ENCODE results near the gene C5orf15. TPM values are rescaled to one million over a fixed set of nuclear protein-coding genes. Genes with fewer than 3 reads are reported as not detected.

The C5orf15 gene
- total and polyA plus RNA-seq, 9 of the 15 experiments (the other 6 are each of a cell fraction or from before 2014, with no cell fraction given), result 23.3 to 50.7 (median 35.5) TPM

- ATAC-seq, result no peak
- H3K9ac ChIP-seq (ENCODE audit: insufficient read depth in 1 of 2, low read depth in 2 of 2, low read length in 2 of 2), result peak overlapping the region in 1 of 2 experiments; percentile 92; a peak in 2 of 4 replicates
Measured at GRCh38 chr5:133967124-133967523, 1.3 kb downstream of the C5orf15 start.

More at GRCh38 chr5:133967124-133967523, 1.3 kb downstream of the C5orf15 start:
- H3K4me1 ChIP-seq (replicated peaks in 1 of 2; ENCODE audit: control insufficient read depth in 2 of 2, insufficient read depth in 2 of 2, low read length in 2 of 2), result peaks cover 7 to 24% of the 10 kb centered on the region in 2 experiments
- no peaks in the 10 kb centered on the region for H4K20me1 ChIP-seq (replicated peaks; ENCODE audit: control insufficient read depth, insufficient read depth, low read length)
- ChIA-PET CTCF (ENCODE audit: low intra/inter-chr PET ratio) (no interaction called here), POLR2A (interaction anchor here (0.6 to 1.0 kb wide), 3 partner anchors 11 to 287 kb away, joined by 3 to 4 read pairs (median 3); no protein-coding TSS in a partner anchor)
- H3K9me3 ChIP-seq (replicated peaks; ENCODE audit: control insufficient read depth, insufficient read depth, low read depth, low read length), result no peaks in the 10 kb centered on the region
- no TSS peak for BruUV-seq (replicated peaks)
- H3K79me2 ChIP-seq (ENCODE audit: control insufficient read depth, insufficient read depth, low read length), result peaks cover 66% of the 10 kb centered on the region
- H3K4me3 ChIP-seq, result peak overlapping the region; percentile 96
- no peak for TF ChIP-seq ELK3 (CRISPR knock-in tag; IDR thresholded peaks at IDR 0.05)
- no peak for TF ChIP-seq TEAD4 (IDR thresholded peaks at IDR 0.05; ENCODE audit: low read length)
- no peak for TF ChIP-seq TEAD4 (CRISPR knock-in tag; IDR thresholded peaks at IDR 0.05; ENCODE audit: borderline replicate concordance)
- TF ChIP-seq NR4A1 (CRISPR knock-in tag; IDR thresholded peaks at IDR 0.05), result no peak
- TF ChIP-seq NR4A1 (tag; IDR thresholded peaks at IDR 0.05), result no peak
- TF ChIP-seq CXXC5 (CRISPR knock-in tag; IDR thresholded peaks at IDR 0.05), result no peak
- TF ChIP-seq SRSF1 (IDR thresholded peaks at IDR 0.05; ENCODE audit: low read depth, low read length), result no peak
- 27% methylated on average over 5 of the region's 5 CpGs for WGBS (ENCODE audit: insufficient coverage, low coverage, missing lambda C conversion rate)
- H3K4me2 ChIP-seq (ENCODE audit: insufficient read depth, low read length), result peak overlapping the region; percentile 95
- in situ Hi-C loops (cut with MboI) (no loop called here), intact Hi-C loops (cut with micrococcal nuclease) (no loop called here)
- peak overlapping the region; percentile 87; the same call in 1 of the 3 replicates for H3K27ac ChIP-seq (ENCODE audit: extremely low read depth, low read depth, low read length)
- DNase-seq (ENCODE audit: extremely low read depth in 1 of 4, low spot score in 3 of 4) (peak in 1 of 4 experiments; percentile 18), FAIRE-seq (peak; percentile 19)
- H3K27me3 ChIP-seq (ENCODE audit: control insufficient read depth in 2 of 2, insufficient read depth in 2 of 2, low read length in 2 of 2), result no peaks in the 10 kb centered on the region
- no peak overlapping the region for H2AFZ ChIP-seq (ENCODE audit: low read depth, low read length)
- H3K9me1 ChIP-seq (ENCODE audit: control insufficient read depth, insufficient read depth, low read length), result no peaks in the 10 kb centered on the region
- H3K36me3 ChIP-seq (ENCODE audit: control insufficient read depth, insufficient read depth, low read length), result peaks cover 21% of the 10 kb centered on the region; the same call in 2 of the 3 replicates

All from K562 (cell line).